Mesodermal cell (in vitro differentiated cells): ENCODE measurements around the gene HOXB13.

Experiments used
- H3K27ac ChIP-seq: 2 replicates; pipeline ENCODE4 v1.7.0; 2013; ENCODE audit warnings: mild to moderate bottlenecking, low read depth, low read length, moderate library complexity; ENCODE audit not compliant: severe bottlenecking
- H3K36me3 ChIP-seq: 2 replicates; pipeline ENCODE4 v1.7.1; 2013; ENCODE audit warnings: mild to moderate bottlenecking, low read length, moderate library complexity; ENCODE audit not compliant: control insufficient read depth, insufficient read depth
- H3K4me1 ChIP-seq: one replicate; pipeline ENCODE4 v1.7.1; 2013; ENCODE audit warnings: mild to moderate bottlenecking, low read length; ENCODE audit not compliant: insufficient read depth, control insufficient read depth, poor library complexity, severe bottlenecking
- H3K4me3 ChIP-seq: 2 replicates; pipeline ENCODE4 v1.7.0; 2013; ENCODE audit warnings: low read length, control low read depth, mild to moderate bottlenecking; ENCODE audit not compliant: insufficient read depth, poor library complexity, severe bottlenecking; ENCODE audit errors: extremely low read depth
- H3K9me3 ChIP-seq: 2 replicates; pipeline ENCODE4 v1.7.1; 2013; ENCODE audit warnings: mild to moderate bottlenecking, low read length, moderate library complexity; ENCODE audit not compliant: control insufficient read depth
- WGBS, 2 experiments: methylation state at CpG; one replicate each; pipeline ENCODE4 v1.1.5; 2013; ENCODE audit warnings: missing lambda C conversion rate in 2 of 2; ENCODE audit not compliant: insufficient coverage in 2 of 2; 5-methylcytosine and 5-hydroxymethylcytosine counted together

HOXB13 gene

GRCh38 chr17:48756830-48757251, 28.3 kb upstream of the HOXB13 start:
- Histone ChIP-seq H3K4me1 (peaks cover 14% of the 10 kb centered on the region), H3K9me3 (no peaks in the 10 kb centered on the region), H3K27ac (no peak overlapping the region), H3K36me3 (no peaks in the 10 kb centered on the region), H3K4me3 (no peak overlapping the region)
- WGBS, 2 experiments = 72 to 88% methylated on average over 3 of the region's 3 CpGs

GRCh38 chr17:48755356-48755755, 26.8 kb upstream of the HOXB13 start:
- Histone ChIP-seq H3K4me3 (no peak overlapping the region), H3K9me3 (no peaks in the 10 kb centered on the region), H3K27ac (no peak overlapping the region), H3K36me3 (no peaks in the 10 kb centered on the region), H3K4me1 (peaks cover 14% of the 10 kb centered on the region)
- 48% methylated on average over 6 of the region's 8 CpGs; no CpG with 5 or more reads in 1 of the 2 experiments for WGBS, 2 experiments

- no peaks in the 10 kb centered on the region for H3K36me3 ChIP-seq
- 3 to 4% methylated on average over 48 to 49 of the region's 52 CpGs for WGBS, 2 experiments
- H3K27ac ChIP-seq = no peak overlapping the region
- H3K9me3 ChIP-seq = no peaks in the 10 kb centered on the region
- peaks cover 14% of the 10 kb centered on the region for H3K4me1 ChIP-seq
- H3K4me3 ChIP-seq = peak overlapping the region; percentile 12
Measured at GRCh38 chr17:48754500-48755261, 26.1 kb upstream of the HOXB13 start.

- no peak overlapping the region for H3K27ac ChIP-seq
- no peak overlapping the region for H3K4me3 ChIP-seq
- H3K9me3 ChIP-seq = no peaks in the 10 kb centered on the region
- H3K36me3 ChIP-seq = no peaks in the 10 kb centered on the region
- H3K4me1 ChIP-seq = peaks cover 14% of the 10 kb centered on the region
- 9 to 14% methylated on average over 17 of the region's 22 CpGs for WGBS, 2 experiments
Measured at GRCh38 chr17:48753794-48754499, 25.4 kb upstream of the HOXB13 start.

- Histone ChIP-seq H3K9me3 (no peaks in the 10 kb centered on the region), H3K4me3 (no peak overlapping the region), H3K27ac (no peak overlapping the region), H3K36me3 (no peaks in the 10 kb centered on the region), H3K4me1 (peaks cover 14% of the 10 kb centered on the region)
- 6 to 9% methylated on average over 22 to 31 of the region's 43 CpGs for WGBS, 2 experiments
Measured at GRCh38 chr17:48752399-48753288, 24.1 kb upstream of the HOXB13 start.

GRCh38 chr17:48751733-48752398, 23.3 kb upstream of the HOXB13 start:
- H3K4me3 ChIP-seq = no peak overlapping the region
- peaks cover 17% of the 10 kb centered on the region for H3K4me1 ChIP-seq
- H3K9me3 ChIP-seq = no peaks in the 10 kb centered on the region
- 6 to 8% methylated on average over 10 to 11 of the region's 13 CpGs for WGBS, 2 experiments
- no peak overlapping the region for H3K27ac ChIP-seq
- no peaks in the 10 kb centered on the region for H3K36me3 ChIP-seq

- peaks cover 22% of the 10 kb centered on the region for H3K4me1 ChIP-seq
- no peaks in the 10 kb centered on the region for H3K36me3 ChIP-seq
- 0 to 6% methylated on average over 1 to 3 of the region's 3 CpGs for WGBS, 2 experiments
- H3K27ac ChIP-seq = no peak overlapping the region
- H3K9me3 ChIP-seq = no peaks in the 10 kb centered on the region
- no peak overlapping the region for H3K4me3 ChIP-seq
Measured at GRCh38 chr17:48751172-48751571, 22.6 kb upstream of the HOXB13 start.

GRCh38 chr17:48749621-48750553, 21.3 kb upstream of the HOXB13 start:
- H3K9me3 ChIP-seq = no peaks in the 10 kb centered on the region
- H3K27ac ChIP-seq = no peak overlapping the region
- H3K4me1 ChIP-seq = peaks cover 22% of the 10 kb centered on the region
- no peaks in the 10 kb centered on the region for H3K36me3 ChIP-seq
- 4 to 9% methylated on average over 28 to 32 of the region's 32 CpGs for WGBS, 2 experiments
- no peak overlapping the region for H3K4me3 ChIP-seq

GRCh38 chr17:48748718-48749566, 20.4 kb upstream of the HOXB13 start:
- Histone ChIP-seq H3K9me3 (no peaks in the 10 kb centered on the region), H3K4me3 (no peak overlapping the region), H3K27ac (no peak overlapping the region), H3K36me3 (no peaks in the 10 kb centered on the region), H3K4me1 (peaks cover 17% of the 10 kb centered on the region)
- 20 to 24% methylated on average over 3 to 4 of the region's 16 CpGs for WGBS, 2 experiments
